SK-N-SH (cell line): ENCODE data around the gene DNAH9. TPM values are rescaled to one million over a fixed set of nuclear protein-coding genes. Genes with fewer than 3 reads are reported as not detected.

ENCODE experiments used
- CTCF ChIA-PET: fragments of 300-600, 350-600 bp; formaldehyde crosslinking; extraction: SDS; loops from one replicate; lab custom pipeline; 2021; lab: Yijun Ruan, JAX
- POLR2A ChIA-PET: fragments of 350-600 bp; sonication (Branson Sonifier 250); formaldehyde crosslinking; extraction: SDS; loops from one replicate; lab custom pipeline; 2020; ENCODE audit warnings: antibody characterized with exemption, inconsistent platforms; lab: Yijun Ruan, JAX
- DNase-seq: peaks from one replicate; pipeline ENCODE4 v3.0.0; 2012
- H2AFZ ChIP-seq: fragments of 200-600 bp; sonication (generic); 2 replicates; pipeline ENCODE4 v1.8.1; 2016; ENCODE audit warnings: antibody characterized with exemption, mild to moderate bottlenecking, low read depth
- H3F3A ChIP-seq: fragments of 200-600 bp; sonication (generic); replicated peaks from 2 replicates; pipeline ENCODE3; 2016; ENCODE audit warnings: antibody characterized with exemption, mild to moderate bottlenecking; ENCODE audit not compliant: insufficient read depth
- H3K27ac ChIP-seq, 2 experiments: fragments of 200-500 bp in 1 of 2; fragments of 200-600 bp in 1 of 2; sonication (Bioruptor generic) in 1 of 2; sonication (generic), shearing (Covaris generic) in 1 of 2; 2 replicates each; pipeline versions ENCODE4 v1.5.1 to v1.6.1; 2014 to 2016; ENCODE audit warnings: low read depth in 2 of 2, inconsistent platforms in 1 of 2, low read length in 1 of 2, mild to moderate bottlenecking in 1 of 2, mixed read lengths in 1 of 2
- H3K27me3 ChIP-seq: fragments of 200-600 bp; sonication (generic), shearing (Covaris generic); 2 replicates; pipeline ENCODE4 v1.6.1; 2016; ENCODE audit warnings: mixed run types; ENCODE audit not compliant: insufficient read depth
- H3K36me3 ChIP-seq, 2 experiments: fragments of 200-500 bp in 1 of 2; fragments of 200-600 bp in 1 of 2; sonication (Bioruptor generic) in 1 of 2; sonication (generic) in 1 of 2; replicated peaks in 1 of 2; 2 replicates each; pipeline versions ENCODE3 to v1.5.1; 2014 to 2016; ENCODE audit warnings: low read length in 1 of 2, mild to moderate bottlenecking in 1 of 2; ENCODE audit not compliant: insufficient read depth in 2 of 2, control insufficient read depth in 1 of 2
- H3K4me1 ChIP-seq, 2 experiments: fragments of 200-500 bp in 1 of 2; fragments of 200-600 bp in 1 of 2; sonication (Bioruptor generic) in 1 of 2; sonication (generic), shearing (Covaris generic) in 1 of 2; 2 replicates each; pipeline versions ENCODE4 v1.5.1 to v1.6.1; 2014 to 2016; ENCODE audit warnings: low read depth in 1 of 2, low read length in 1 of 2, mixed run types in 1 of 2; ENCODE audit not compliant: insufficient read depth in 2 of 2, control insufficient read depth in 1 of 2
- H3K4me2 ChIP-seq: fragments of 200-600 bp; sonication (generic), shearing (Covaris generic); 2 replicates; pipeline ENCODE4 v1.6.1; 2017; ENCODE audit warnings: mixed run types
- H3K4me3 ChIP-seq, 2 experiments: fragments of 200-500 bp in 1 of 2; fragments of 200-600 bp in 1 of 2; sonication (Bioruptor generic) in 1 of 2; sonication (generic), shearing (Covaris generic) in 1 of 2; 2 replicates each; pipeline versions ENCODE4 v1.5.1 to v1.8.1; 2014 to 2016; ENCODE audit warnings: low read depth in 2 of 2, inconsistent platforms in 1 of 2, low read length in 1 of 2, mild to moderate bottlenecking in 1 of 2, mixed read lengths in 1 of 2, moderate library complexity in 1 of 2
- H3K79me2 ChIP-seq: fragments of 200-600 bp; sonication (generic); 2 replicates; pipeline ENCODE4 v1.8.1; 2017; ENCODE audit warnings: mild to moderate bottlenecking; ENCODE audit not compliant: insufficient read depth
- H3K9ac ChIP-seq: fragments of 200-600 bp; sonication (generic); 2 replicates; pipeline ENCODE4 v1.6.1; 2017; ENCODE audit warnings: mixed run types
- H3K9me2 ChIP-seq: fragments of 200-600 bp; sonication (generic); 2 replicates; pipeline ENCODE4 v1.6.1; 2017; ENCODE audit warnings: mixed run types
- H3K9me3 ChIP-seq: fragments of 200-600 bp; sonication (generic); 2 replicates; pipeline ENCODE4 v1.6.1; 2017; ENCODE audit warnings: mixed run types, mild to moderate bottlenecking, moderate library complexity
- H4K20me1 ChIP-seq: fragments of 200-600 bp; sonication (generic); 2 replicates; pipeline ENCODE4 v1.6.1; 2017; ENCODE audit warnings: mild to moderate bottlenecking, mixed run types; ENCODE audit not compliant: insufficient read depth
- CHD2 ChIP-seq: fragments of 150-350 bp; IDR thresholded peaks from 2 replicates; pipeline ENCODE4 v1.6.1; 2018; ENCODE audit warnings: low read length; ENCODE audit not compliant: partially characterized antibody
- ELF1 ChIP-seq: IDR thresholded peaks from 2 replicates; pipeline ENCODE4 v1.4.0; 2012
- EZH2phosphoT487 ChIP-seq: fragments of 200-600 bp; sonication (generic); IDR thresholded peaks from 2 replicates; pipeline ENCODE4 v1.6.1; 2017; ENCODE audit warnings: low read depth, mixed run types, mild to moderate bottlenecking, antibody characterized with exemption, moderate library complexity, borderline replicate concordance
- FOSL2 ChIP-seq: IDR thresholded peaks from 2 replicates; pipeline ENCODE4 v1.4.0; 2012; ENCODE audit warnings: low read depth, mild to moderate bottlenecking, moderate library complexity, borderline replicate concordance
- FOXJ3 ChIP-seq: sonication (generic); formaldehyde crosslinking; IDR thresholded peaks from 2 replicates; pipeline ENCODE4 v1.5.1; 2020; ENCODE audit warnings: mild to moderate bottlenecking, missing genetic modification reagents
- IRF3 ChIP-seq: fragments of 150-350 bp; IDR thresholded peaks from 2 replicates; pipeline ENCODE4 v1.6.1; 2016; ENCODE audit warnings: mild to moderate bottlenecking, low read depth, low read length
- JUND ChIP-seq: IDR thresholded peaks from 2 replicates; pipeline ENCODE4 v1.4.0; 2012
- MXI1 ChIP-seq: IDR thresholded peaks from 2 replicates; pipeline ENCODE4 v1.6.1; 2012; ENCODE audit warnings: mild to moderate bottlenecking, low read depth, low read length, improper control_type of control experiment
- POLR2AphosphoS5 ChIP-seq: IDR thresholded peaks from 2 replicates; pipeline ENCODE4 v1.6.1; 2012; ENCODE audit warnings: low read depth, low read length
- RAD21 ChIP-seq: IDR thresholded peaks from 2 replicates; pipeline ENCODE4 v1.6.1; 2012; ENCODE audit warnings: mild to moderate bottlenecking, low read length
- TEAD4 ChIP-seq: IDR thresholded peaks from 2 replicates; pipeline ENCODE4 v1.4.0; 2012; ENCODE audit warnings: mild to moderate bottlenecking, borderline replicate concordance; ENCODE audit not compliant: insufficient read depth
- WGBS: methylation state at CpG from one replicate; pipeline ENCODE4 v1.1.6; 2017; ENCODE audit warnings: low lambda C conversion rate; 5-methylcytosine and 5-hydroxymethylcytosine counted together
- polyA plus RNA-seq, 3 experiments: library from polyadenylated mRNA; depleted of rRNA; stranded (reverse); fragments of >200 nt; gene quantifications; 2 replicates each; pipeline ENCODE4 v1.2.3, GENCODE V29; 2012
- TF ChIP-seq, protein P1 (sequence below): IDR thresholded peaks from 2 replicates; pipeline ENCODE4 v1.4.0; 2012; ENCODE audit warnings: low read depth, borderline replicate concordance
- TF ChIP-seq, protein P2 (sequence below): IDR thresholded peaks from 2 replicates; pipeline ENCODE4 v1.6.1; 2012; ENCODE audit warnings: mild to moderate bottlenecking, low read depth, low read length, moderate library complexity
- TF ChIP-seq, protein P3 (sequence below): IDR thresholded peaks from 2 replicates; pipeline ENCODE4; 2012

Gene DNAH9
- polyA plus RNA-seq, 1 of the 3 experiments (the other 2 are of a cell fraction): not detected

GRCh38 chr17:12007466-12007865, 409.2 kb downstream of the DNAH9 start:
- no peak for TF ChIP-seq FOXJ3 (CRISPR knock-in tag)
- no peak for TF ChIP-seq TEAD4
- TF ChIP-seq, protein P1, sequence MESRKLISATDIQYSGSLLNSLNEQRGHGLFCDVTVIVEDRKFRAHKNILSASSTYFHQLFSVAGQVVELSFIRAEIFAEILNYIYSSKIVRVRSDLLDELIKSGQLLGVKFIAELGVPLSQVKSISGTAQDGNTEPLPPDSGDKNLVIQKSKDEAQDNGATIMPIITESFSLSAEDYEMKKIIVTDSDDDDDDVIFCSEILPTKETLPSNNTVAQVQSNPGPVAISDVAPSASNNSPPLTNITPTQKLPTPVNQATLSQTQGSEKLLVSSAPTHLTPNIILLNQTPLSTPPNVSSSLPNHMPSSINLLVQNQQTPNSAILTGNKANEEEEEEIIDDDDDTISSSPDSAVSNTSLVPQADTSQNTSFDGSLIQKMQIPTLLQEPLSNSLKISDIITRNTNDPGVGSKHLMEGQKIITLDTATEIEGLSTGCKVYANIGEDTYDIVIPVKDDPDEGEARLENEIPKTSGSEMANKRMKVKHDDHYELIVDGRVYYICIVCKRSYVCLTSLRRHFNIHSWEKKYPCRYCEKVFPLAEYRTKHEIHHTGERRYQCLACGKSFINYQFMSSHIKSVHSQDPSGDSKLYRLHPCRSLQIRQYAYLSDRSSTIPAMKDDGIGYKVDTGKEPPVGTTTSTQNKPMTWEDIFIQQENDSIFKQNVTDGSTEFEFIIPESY: no peak
- TF ChIP-seq, protein P2, sequence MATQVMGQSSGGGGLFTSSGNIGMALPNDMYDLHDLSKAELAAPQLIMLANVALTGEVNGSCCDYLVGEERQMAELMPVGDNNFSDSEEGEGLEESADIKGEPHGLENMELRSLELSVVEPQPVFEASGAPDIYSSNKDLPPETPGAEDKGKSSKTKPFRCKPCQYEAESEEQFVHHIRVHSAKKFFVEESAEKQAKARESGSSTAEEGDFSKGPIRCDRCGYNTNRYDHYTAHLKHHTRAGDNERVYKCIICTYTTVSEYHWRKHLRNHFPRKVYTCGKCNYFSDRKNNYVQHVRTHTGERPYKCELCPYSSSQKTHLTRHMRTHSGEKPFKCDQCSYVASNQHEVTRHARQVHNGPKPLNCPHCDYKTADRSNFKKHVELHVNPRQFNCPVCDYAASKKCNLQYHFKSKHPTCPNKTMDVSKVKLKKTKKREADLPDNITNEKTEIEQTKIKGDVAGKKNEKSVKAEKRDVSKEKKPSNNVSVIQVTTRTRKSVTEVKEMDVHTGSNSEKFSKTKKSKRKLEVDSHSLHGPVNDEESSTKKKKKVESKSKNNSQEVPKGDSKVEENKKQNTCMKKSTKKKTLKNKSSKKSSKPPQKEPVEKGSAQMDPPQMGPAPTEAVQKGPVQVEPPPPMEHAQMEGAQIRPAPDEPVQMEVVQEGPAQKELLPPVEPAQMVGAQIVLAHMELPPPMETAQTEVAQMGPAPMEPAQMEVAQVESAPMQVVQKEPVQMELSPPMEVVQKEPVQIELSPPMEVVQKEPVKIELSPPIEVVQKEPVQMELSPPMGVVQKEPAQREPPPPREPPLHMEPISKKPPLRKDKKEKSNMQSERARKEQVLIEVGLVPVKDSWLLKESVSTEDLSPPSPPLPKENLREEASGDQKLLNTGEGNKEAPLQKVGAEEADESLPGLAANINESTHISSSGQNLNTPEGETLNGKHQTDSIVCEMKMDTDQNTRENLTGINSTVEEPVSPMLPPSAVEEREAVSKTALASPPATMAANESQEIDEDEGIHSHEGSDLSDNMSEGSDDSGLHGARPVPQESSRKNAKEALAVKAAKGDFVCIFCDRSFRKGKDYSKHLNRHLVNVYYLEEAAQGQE: no peak
- TF ChIP-seq FOSL2: no peak
- no peak for TF ChIP-seq POLR2AphosphoS5
- TF ChIP-seq RAD21: no peak
- TF ChIP-seq ELF1: no peak
- TF ChIP-seq CHD2: no peak
- TF ChIP-seq, protein P3, sequence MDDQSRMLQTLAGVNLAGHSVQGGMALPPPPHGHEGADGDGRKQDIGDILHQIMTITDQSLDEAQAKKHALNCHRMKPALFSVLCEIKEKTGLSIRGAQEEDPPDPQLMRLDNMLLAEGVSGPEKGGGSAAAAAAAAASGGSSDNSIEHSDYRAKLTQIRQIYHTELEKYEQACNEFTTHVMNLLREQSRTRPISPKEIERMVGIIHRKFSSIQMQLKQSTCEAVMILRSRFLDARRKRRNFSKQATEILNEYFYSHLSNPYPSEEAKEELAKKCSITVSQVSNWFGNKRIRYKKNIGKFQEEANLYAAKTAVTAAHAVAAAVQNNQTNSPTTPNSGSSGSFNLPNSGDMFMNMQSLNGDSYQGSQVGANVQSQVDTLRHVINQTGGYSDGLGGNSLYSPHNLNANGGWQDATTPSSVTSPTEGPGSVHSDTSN: no peak
- TF ChIP-seq EZH2phosphoT487: no peak
- TF ChIP-seq MXI1: no peak
- no peak for TF ChIP-seq JUND
- no peak for TF ChIP-seq IRF3
- TF ChIP-seq, all 33 proteins: peak for 0
- ChIA-PET CTCF (interaction anchor here (1.5 to 2.1 kb wide), 2 partner anchors 9 to 11 kb away, joined by 4 to 8 read pairs; partner anchors contain the start of gene ZNF18), POLR2A (interaction anchor here (1.0 kb wide), 1 partner anchor 10 kb away, joined by 4 read pairs; the partner anchor contains the start of gene ZNF18)
- no peaks in the 10 kb centered on the region for H4K20me1 ChIP-seq
- H3K4me3 ChIP-seq: no peak overlapping the region
- H3K79me2 ChIP-seq: no peaks in the 10 kb centered on the region
- no peaks in the 10 kb centered on the region for H3K36me3 ChIP-seq
- DNase-seq: no peak
- H3K9me2 ChIP-seq: no peaks in the 10 kb centered on the region
- H3K9me3 ChIP-seq: no peaks in the 10 kb centered on the region
- H2AFZ ChIP-seq: no peak overlapping the region
- no peak overlapping the region for H3K27ac ChIP-seq
- no peak overlapping the region for H3K4me2 ChIP-seq
- 66% methylated on average over 5 of the region's 5 CpGs for WGBS
- no peaks in the 10 kb centered on the region; the same call in 1 of the 2 replicates for H3K27me3 ChIP-seq
- H3K9ac ChIP-seq: no peak overlapping the region
- no peaks in the 10 kb centered on the region for H3F3A ChIP-seq
- no peaks in the 10 kb centered on the region for H3K4me1 ChIP-seq
